Measurements from ENCODE around the gene ADA.

- TF ChIP-seq CTCF (IDR thresholded peaks at IDR 0.05) (no peak), POLR2A (IDR thresholded peaks at IDR 0.05) (no peak)
Observed at GRCh38 chr20:44618318-44618731, 33.2 kb downstream of the ADA start.
